Vagina (tissue), 2 donors: Measurements from ENCODE around the gene PRSS33.

ENCODE experiments used
- CTCF ChIP-seq, 3 experiments: fragments of 450-650 bp in 2 of 3; fragments of 200-600 bp in 1 of 3; sonication (generic) in 1 of 3; IDR thresholded peaks; one replicate each; pipeline ENCODE4 v1.5.1; 2017 to 2019; ENCODE audit warnings: antibody characterized with exemption in 3 of 3, mild to moderate bottlenecking in 2 of 3, moderate library complexity in 2 of 3
- POLR2A ChIP-seq, 2 donors: fragments of 450-650 bp; IDR thresholded peaks; one replicate each; pipeline ENCODE4 v1.6.1; 2017; ENCODE audit warnings: antibody characterized with exemption in 2 of 2, mild to moderate bottlenecking in 2 of 2, moderate library complexity in 2 of 2

- TF ChIP-seq POLR2A (IDR thresholded peaks at IDR 0.05): no peak
- no peak for TF ChIP-seq CTCF (IDR thresholded peaks at IDR 0.05)
Observed at GRCh38 chr16:2799205-2799858, 12.0 kb upstream of the PRSS33 start.
